Tibial nerve (tissue), 4 donors: ENCODE measurements around the gene DTNBP1. TPM values are rescaled to one million over a fixed set of nuclear protein-coding genes. Genes with fewer than 3 reads are reported as not detected.
A peak's percentile ranks its signal among the peaks of the same experiment; 100 is the strongest.

ENCODE experiments used
- DNase-seq, 2 donors: peaks; one replicate each; pipeline ENCODE4 v3.0.0-alpha.2; 2019; ENCODE audit warnings: low spot score in 2 of 2
- H3K27ac ChIP-seq, 4 donors: fragments of 200-600 bp; sonication (generic) in 3 of 4; one replicate each; pipeline ENCODE4 v1.5.1; 2017 to 2019; ENCODE audit warnings: mild to moderate bottlenecking in 1 of 4
- H3K27me3 ChIP-seq, 2 donors: fragments of 200-600 bp; sonication (generic) in 1 of 2; one replicate each; pipeline versions ENCODE4 v1.5.1 to v1.6.0; 2017 to 2019
- H3K36me3 ChIP-seq, 3 donors: fragments of 200-600 bp; sonication (generic); one replicate each; pipeline ENCODE4 v1.5.1; 2018 to 2019
- H3K4me1 ChIP-seq, 4 donors: fragments of 200-600 bp; sonication (generic) in 3 of 4; one replicate each; pipeline ENCODE4 v1.5.1; 2017 to 2019
- H3K4me3 ChIP-seq, 4 donors: fragments of 200-600 bp; sonication (generic) in 3 of 4; one replicate each; pipeline ENCODE4 v1.5.1; 2017 to 2019; ENCODE audit warnings: mild to moderate bottlenecking in 1 of 4, moderate library complexity in 1 of 4
- H3K9me3 ChIP-seq, 4 donors: fragments of 200-600 bp; sonication (generic) in 3 of 4; one replicate each; pipeline ENCODE4 v1.5.1; 2017 to 2019
- EP300 ChIP-seq, 2 donors: sonication (generic); formaldehyde crosslinking; IDR thresholded peaks; one replicate each; pipeline ENCODE4 v1.6.1; 2017; ENCODE audit warnings: antibody characterized with exemption in 2 of 2, mild to moderate bottlenecking in 1 of 2
- POLR2A ChIP-seq, 2 donors: fragments of 450-650 bp; IDR thresholded peaks; one replicate each; pipeline ENCODE4 v1.6.1; 2017; ENCODE audit warnings: antibody characterized with exemption in 2 of 2, mild to moderate bottlenecking in 2 of 2, moderate library complexity in 2 of 2
- WGBS, 2 donors: methylation state at CpG; one replicate each; pipeline ENCODE4 v1.1.5; 2018; 5-methylcytosine and 5-hydroxymethylcytosine counted together
- total RNA-seq, 4 donors: library from RNA; depleted of rRNA; stranded (reverse); fragments of >200 nt; gene quantifications; one replicate each; pipeline ENCODE4 v1.1.0, GENCODE V29; 2016
- TF ChIP-seq, protein P1 (sequence below), 5 experiments: fragments of 200-600 bp in 3 of 5; fragments of 450-650 bp in 2 of 5; sonication (generic) in 3 of 5; IDR thresholded peaks; one replicate each; pipeline ENCODE4 v1.5.1; 2016 to 2019; ENCODE audit warnings: antibody characterized with exemption in 5 of 5, mild to moderate bottlenecking in 3 of 5, moderate library complexity in 2 of 5

The DTNBP1 gene
- total RNA-seq, 4 donors from 2014 or later: 14.7 to 36.6 (median 16.1) TPM

DNA sequence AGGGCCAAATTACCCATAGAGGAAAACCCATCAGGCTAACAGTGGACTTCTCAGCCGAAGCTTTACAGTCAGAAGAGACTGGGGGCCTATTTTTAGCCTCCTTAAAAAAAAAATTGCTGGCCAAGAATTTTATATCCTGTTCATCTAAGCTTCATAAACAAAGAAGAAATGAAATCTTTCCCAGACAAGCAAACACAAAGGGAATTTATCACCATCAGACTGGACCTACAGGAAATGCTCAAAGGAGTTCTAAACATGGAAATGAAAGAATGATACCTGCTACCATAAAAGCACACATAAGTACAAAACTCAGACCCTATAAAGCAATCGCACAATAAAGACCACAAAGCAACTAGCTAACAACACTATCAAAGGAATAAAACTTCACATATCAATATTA lies 19.3 kb downstream of the DTNBP1 start:
- DNase-seq: no peak
- peaks cover 0 to 31% (median 5%) of the 10 kb centered on the region in 4 donors for H3K9me3 ChIP-seq
- WGBS, 2 donors: 90 to 93% methylated on average over 2 of the region's 2 CpGs
- no peak overlapping the region for H3K4me3 ChIP-seq
- peaks cover 0 to 62% (median 0%) of the 10 kb centered on the region in 3 donors for H3K36me3 ChIP-seq
- H3K4me1 ChIP-seq: no peaks in the 10 kb centered on the region
- no peaks in the 10 kb centered on the region for H3K27me3 ChIP-seq
- no peak for TF ChIP-seq POLR2A (IDR thresholded peaks at IDR 0.05)
- TF ChIP-seq, protein P1, sequence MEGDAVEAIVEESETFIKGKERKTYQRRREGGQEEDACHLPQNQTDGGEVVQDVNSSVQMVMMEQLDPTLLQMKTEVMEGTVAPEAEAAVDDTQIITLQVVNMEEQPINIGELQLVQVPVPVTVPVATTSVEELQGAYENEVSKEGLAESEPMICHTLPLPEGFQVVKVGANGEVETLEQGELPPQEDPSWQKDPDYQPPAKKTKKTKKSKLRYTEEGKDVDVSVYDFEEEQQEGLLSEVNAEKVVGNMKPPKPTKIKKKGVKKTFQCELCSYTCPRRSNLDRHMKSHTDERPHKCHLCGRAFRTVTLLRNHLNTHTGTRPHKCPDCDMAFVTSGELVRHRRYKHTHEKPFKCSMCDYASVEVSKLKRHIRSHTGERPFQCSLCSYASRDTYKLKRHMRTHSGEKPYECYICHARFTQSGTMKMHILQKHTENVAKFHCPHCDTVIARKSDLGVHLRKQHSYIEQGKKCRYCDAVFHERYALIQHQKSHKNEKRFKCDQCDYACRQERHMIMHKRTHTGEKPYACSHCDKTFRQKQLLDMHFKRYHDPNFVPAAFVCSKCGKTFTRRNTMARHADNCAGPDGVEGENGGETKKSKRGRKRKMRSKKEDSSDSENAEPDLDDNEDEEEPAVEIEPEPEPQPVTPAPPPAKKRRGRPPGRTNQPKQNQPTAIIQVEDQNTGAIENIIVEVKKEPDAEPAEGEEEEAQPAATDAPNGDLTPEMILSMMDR (IDR thresholded peaks at IDR 0.05): no peak
- TF ChIP-seq EP300 (IDR thresholded peaks at IDR 0.05): no peak
- H3K27ac ChIP-seq: no peak overlapping the region

DNA sequence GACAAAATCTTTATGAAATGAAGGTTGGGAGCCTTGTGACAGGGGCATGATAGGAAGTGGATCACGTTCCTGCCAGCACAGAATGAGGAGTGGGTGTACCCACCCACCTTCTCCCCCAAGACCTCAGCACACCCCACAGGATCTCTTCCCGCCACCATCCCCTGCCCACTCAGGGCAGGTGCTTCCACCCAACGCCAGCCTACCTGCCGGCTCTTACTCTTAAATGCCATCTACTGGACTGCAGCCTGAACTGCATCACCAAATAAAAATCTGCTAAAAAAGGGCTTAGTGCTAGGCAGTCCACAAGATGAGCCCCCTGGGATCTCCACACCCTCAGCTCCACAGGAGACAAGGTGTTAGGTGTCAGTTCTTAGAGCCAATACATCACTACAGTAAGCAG lies 20.6 kb downstream of the DTNBP1 start:
- Histone ChIP-seq H3K4me1 (no peaks in the 10 kb centered on the region), H3K27ac (no peak overlapping the region), H3K4me3 (no peak overlapping the region), H3K36me3 (peaks cover 0 to 64% (median 0%) of the 10 kb centered on the region in 3 donors), H3K27me3 (no peaks in the 10 kb centered on the region), H3K9me3 (peaks cover 0 to 24% (median 3%) of the 10 kb centered on the region in 4 donors)
- no peak for DNase-seq
- WGBS, 2 donors: 76 to 84% methylated on average over 4 of the region's 4 CpGs
- TF ChIP-seq EP300 (IDR thresholded peaks at IDR 0.05) (no peak), POLR2A (IDR thresholded peaks at IDR 0.05) (no peak)
- TF ChIP-seq, protein P1 (IDR thresholded peaks at IDR 0.05): no peak

DNA sequence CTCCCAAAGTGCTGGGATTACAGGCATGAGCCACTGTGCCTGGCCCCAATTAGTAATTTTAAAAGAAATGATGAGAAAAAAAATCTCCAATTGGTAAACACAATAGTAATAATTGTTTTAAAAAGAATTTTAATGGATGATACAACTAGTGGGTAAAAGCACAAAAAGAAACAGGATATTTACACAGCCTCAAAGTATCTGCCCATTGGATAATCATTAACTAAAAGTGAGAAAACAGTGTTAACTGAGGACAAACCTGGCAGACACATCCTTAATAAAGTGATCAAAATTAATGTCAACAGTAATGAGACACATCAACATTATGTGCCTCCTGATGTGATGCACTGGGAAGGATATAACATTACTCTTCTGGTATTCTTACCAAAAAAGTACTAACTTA lies 24.5 kb downstream of the DTNBP1 start:
- TF ChIP-seq, protein P1 (IDR thresholded peaks at IDR 0.05): no peak
- TF ChIP-seq EP300 (IDR thresholded peaks at IDR 0.05) (no peak), POLR2A (IDR thresholded peaks at IDR 0.05) (no peak)
- no peaks in the 10 kb centered on the region for H3K27me3 ChIP-seq
- no peak overlapping the region for H3K4me3 ChIP-seq
- no peak overlapping the region for H3K27ac ChIP-seq
- DNase-seq: no peak
- H3K36me3 ChIP-seq: peaks cover 0 to 64% (median 0%) of the 10 kb centered on the region in 3 donors
- peaks cover 0 to 16% (median 2%) of the 10 kb centered on the region in 4 donors for H3K9me3 ChIP-seq
- H3K4me1 ChIP-seq: no peaks in the 10 kb centered on the region

DNA sequence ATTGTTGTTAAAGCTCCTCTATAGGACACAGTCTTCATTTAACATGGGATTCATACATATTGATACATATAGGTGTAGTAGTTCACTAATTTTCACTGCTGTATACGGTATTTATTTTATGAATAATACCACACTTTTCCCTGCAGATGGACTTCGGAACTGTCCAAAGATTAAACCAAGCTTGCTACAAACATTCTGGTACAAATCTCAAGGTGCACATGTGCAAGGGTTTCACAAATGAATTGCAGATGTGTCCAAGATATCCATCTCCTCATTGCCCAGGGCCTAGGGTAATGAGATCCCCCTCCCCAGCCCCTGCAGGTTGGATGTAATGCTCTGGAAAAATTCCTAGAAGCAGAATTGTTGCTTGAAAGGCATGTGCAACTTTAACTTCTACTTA lies 31.4 kb downstream of the DTNBP1 start:
- 76 to 80% methylated on average over 2 of the region's 2 CpGs for WGBS, 2 donors

DNA sequence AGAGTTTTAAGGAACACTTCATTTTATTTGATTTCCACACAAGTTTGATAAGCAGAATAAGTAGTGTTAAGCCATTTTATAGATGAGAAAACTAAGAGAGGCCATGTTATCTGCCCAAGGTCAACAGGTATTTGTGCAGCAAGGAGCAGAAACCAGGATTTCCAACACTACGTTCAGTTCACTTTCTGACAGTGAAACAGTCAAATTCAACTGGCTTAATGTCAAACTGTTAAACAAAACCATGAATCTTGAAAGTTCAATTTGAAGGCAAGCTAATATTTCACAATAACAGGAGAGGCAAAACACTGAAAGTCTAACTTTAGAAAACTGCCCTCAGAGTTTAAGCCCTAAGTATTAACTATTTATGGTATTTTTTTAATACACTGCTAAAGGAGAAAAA lies 32.6 kb downstream of the DTNBP1 start:
- Histone ChIP-seq H3K27me3 (no peaks in the 10 kb centered on the region), H3K4me3 (no peak overlapping the region), H3K36me3 (peaks cover 0 to 7% (median 0%) of the 10 kb centered on the region in 3 donors), H3K27ac (peak overlapping the region in 2 of 4 donors; percentile 12 to 38), H3K4me1 (peaks cover 0 to 41% (median 17%) of the 10 kb centered on the region in 4 donors), H3K9me3 (no peaks in the 10 kb centered on the region)
- TF ChIP-seq POLR2A (IDR thresholded peaks at IDR 0.05) (no peak), EP300 (IDR thresholded peaks at IDR 0.05) (no peak)
- TF ChIP-seq, protein P1 (IDR thresholded peaks at IDR 0.05): no peak
- 54 to 62% methylated on average over 1 of the region's 1 CpG for WGBS, 2 donors
- no peak for DNase-seq

More for the DNA sequence above, 31.4 kb downstream of the DTNBP1 start:
- Histone ChIP-seq H3K36me3 (peaks cover 0 to 17% (median 0%) of the 10 kb centered on the region in 3 donors), H3K4me1 (peaks cover 0 to 41% (median 17%) of the 10 kb centered on the region in 4 donors), H3K4me3 (no peak overlapping the region), H3K27me3 (no peaks in the 10 kb centered on the region), H3K9me3 (no peaks in the 10 kb centered on the region), H3K27ac (no peak overlapping the region)
- no peak for DNase-seq
- no peak for TF ChIP-seq POLR2A (IDR thresholded peaks at IDR 0.05)
- TF ChIP-seq, protein P1 (IDR thresholded peaks at IDR 0.05): no peak
- no peak for TF ChIP-seq EP300 (IDR thresholded peaks at IDR 0.05)
